Activated T-cell treated with anti-CD3 and anti-CD28 coated beads, Interleukin-2, amount 50 U/mL, for 4 hours (primary cell): ENCODE data around the gene ICA1. TPM values are rescaled to one million over a fixed set of nuclear protein-coding genes. Genes with fewer than 3 reads are reported as not detected.
A peak's percentile ranks its signal among the peaks of the same experiment; 100 is the strongest.

Experiments
- ATAC-seq, 2 donors: fragments of 200-7000 bp; cut with Tn5 transposase; one replicate each; pipeline ENCODE4 v1.10.0; 2021
- DNase-seq: peaks from one replicate; pipeline ENCODE4 v3.0.0-alpha.2; 2020
- H3K27me3 Mint-ChIP-seq: one replicate; pipeline ENCODE4 v1.8.0; 2021; ENCODE audit warnings: low read depth, mixed read lengths
- H3K36me3 Mint-ChIP-seq: one replicate; pipeline ENCODE4 v1.8.0; 2022; ENCODE audit warnings: mixed read lengths; ENCODE audit not compliant: insufficient read depth
- H3K4me1 Mint-ChIP-seq: one replicate; pipeline ENCODE4 v1.8.0; 2021; ENCODE audit warnings: low read depth, mixed read lengths
- H3K4me3 Mint-ChIP-seq: one replicate; pipeline ENCODE4 v1.8.0; 2021; ENCODE audit warnings: mild to moderate bottlenecking, moderate library complexity, mixed read lengths
- H3K9me3 Mint-ChIP-seq: one replicate; pipeline ENCODE4 v1.8.0; 2021; ENCODE audit warnings: mixed read lengths
- total RNA-seq, 3 donors: library from RNA; stranded (reverse); gene quantifications; one replicate each; pipeline ENCODE4 v1.2.1, GENCODE V29; 2021

The ICA1 gene
- total RNA-seq, 3 donors from 2014 or later = 0.18 to 0.41 (median 0.32) TPM

DNA sequence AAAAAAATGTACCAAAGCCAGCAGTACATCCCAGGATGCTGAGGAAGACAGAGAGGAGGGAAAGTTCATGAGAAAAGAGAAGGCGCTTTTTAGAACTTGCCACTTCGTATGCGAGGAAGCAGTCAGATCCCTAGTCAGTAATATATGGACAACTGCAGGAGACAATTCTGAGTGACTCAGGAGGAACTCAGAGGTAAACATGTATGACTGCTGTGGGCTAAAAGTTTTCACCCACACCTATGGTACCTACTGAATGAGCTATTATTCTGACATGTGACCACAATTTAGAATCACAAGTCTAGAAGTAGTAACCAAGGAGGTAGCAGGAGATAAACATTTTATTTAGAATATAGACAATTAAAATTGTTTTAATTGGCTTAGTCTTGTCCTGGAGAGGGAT lies 126.5 kb downstream of the ICA1 start:
- peaks cover 62% of the 10 kb centered on the region for H3K4me1 Mint-ChIP-seq
- DNase-seq = no peak

DNA sequence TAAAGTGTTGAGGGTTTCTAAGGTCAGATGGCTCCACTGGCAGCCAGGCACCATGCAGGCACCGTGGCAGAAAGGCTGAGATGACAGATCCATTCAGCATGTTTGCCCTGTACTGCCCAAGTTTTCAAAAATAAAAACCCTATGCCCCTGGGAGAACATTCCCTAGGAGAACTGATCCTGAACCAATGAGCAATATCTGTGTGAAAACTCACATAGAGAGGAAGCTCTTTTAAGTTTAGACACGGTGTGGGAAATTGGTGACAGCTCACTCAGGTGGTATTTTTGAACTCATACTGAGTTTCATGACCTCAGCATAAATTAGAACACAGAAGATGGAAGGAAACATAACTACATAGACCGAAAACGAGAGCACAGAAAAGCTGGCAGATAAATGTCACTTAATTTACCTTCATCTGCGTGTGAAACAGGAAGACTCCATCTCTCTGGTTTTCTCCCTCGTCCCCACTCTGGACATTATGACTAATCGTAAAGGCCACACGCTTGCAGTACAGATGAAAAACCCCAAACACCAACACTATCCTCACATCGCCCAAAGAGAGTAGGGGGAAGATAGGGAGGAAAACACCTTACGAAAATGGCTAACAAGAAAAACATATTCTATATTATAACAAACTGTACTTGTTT lies 127.8 kb downstream of the ICA1 start:
- H3K9me3 Mint-ChIP-seq = no peaks in the 10 kb centered on the region
- H3K4me1 Mint-ChIP-seq = peaks cover 70% of the 10 kb centered on the region
- DNase-seq (no peak), ATAC-seq (peak; percentile 75 to 80)
- H3K4me3 Mint-ChIP-seq = peak overlapping the region; percentile 12
- H3K27me3 Mint-ChIP-seq = no peaks in the 10 kb centered on the region
- H3K36me3 Mint-ChIP-seq = no peaks in the 10 kb centered on the region

More for the DNA sequence above, 126.5 kb downstream of the ICA1 start:
- ATAC-seq = peak; percentile 64 to 65
- H3K27me3 Mint-ChIP-seq = no peaks in the 10 kb centered on the region
- no peak overlapping the region for H3K4me3 Mint-ChIP-seq
- H3K9me3 Mint-ChIP-seq = no peaks in the 10 kb centered on the region
- H3K36me3 Mint-ChIP-seq = no peaks in the 10 kb centered on the region

DNA sequence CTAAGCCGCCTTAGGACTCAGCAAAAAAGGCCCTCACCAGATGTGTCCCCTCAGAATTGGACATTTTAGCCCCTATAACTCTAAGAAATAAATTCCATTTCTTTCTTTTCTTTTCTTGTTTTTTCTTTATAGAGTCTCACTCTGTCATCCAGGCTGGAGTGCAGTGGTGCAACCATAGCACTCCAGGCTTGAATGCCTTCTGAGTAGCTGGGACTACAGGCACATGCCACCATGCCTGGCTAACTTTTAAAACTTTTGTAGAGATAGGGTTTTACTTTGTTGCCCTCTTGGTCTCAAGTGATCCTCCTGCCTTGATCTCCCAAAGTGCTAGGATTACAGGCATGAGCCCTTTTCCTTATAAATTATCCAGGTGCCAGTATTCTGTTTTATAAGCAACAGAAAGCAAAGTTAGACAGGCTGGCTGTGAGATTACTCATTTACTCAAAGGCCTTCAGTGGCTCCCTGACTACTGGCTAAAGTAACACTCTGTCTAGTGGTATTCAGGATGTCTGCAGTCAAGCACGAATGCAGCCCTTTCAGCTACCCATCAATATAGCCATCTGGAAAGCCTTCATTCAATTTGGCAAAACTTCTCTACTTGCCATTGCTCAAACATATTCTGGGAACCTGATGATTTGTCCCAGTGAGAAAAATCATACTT lies 128.6 kb downstream of the ICA1 start:
- Mint-ChIP-seq H3K27me3 (no peaks in the 10 kb centered on the region), H3K36me3 (no peaks in the 10 kb centered on the region), H3K9me3 (no peaks in the 10 kb centered on the region), H3K4me3 (no peak overlapping the region), H3K4me1 (peaks cover 79% of the 10 kb centered on the region)
- DNase-seq (no peak), ATAC-seq (no peak)

DNA sequence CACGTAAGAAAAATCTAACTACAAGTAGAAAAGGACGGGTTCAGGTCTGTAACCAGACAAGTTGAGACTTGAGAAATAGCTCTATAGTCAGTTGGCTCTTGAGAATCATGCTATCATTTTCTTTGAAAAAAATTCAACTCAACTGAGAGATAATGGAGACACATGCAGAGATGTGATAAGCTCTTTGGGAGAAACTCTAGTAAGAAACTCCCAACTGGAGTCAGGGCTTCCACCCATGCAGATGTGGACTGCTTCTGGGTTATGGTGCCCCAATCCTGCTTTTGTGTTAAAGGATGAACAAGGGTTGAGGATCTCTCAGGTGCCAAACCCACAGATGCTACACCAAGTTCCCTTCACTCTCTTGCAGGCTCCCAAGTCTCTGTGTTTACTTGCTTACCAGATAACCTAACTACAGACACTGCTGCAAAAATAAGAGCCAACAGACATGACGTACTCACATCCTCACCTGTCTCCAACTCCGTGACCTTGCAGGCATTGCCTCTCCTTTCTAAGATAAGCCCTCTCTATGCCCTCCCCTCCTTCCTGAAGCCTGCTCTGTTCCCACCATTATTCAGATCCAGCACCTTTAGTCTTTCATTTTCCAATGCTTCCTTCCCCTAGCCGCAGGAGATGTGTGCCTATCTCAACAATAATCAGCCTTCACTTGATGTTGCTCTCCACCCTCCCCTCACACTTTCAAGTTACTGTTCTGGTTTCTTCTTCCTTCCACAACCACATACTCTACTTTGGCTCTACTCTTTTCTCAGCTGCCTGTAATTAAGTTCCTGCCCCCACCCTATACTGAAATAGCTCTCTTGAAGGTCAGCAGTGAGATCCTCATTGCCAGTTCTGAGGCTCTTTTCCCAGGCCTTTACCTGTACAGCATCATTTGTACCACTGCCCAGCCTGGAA lies 130.0 kb downstream of the ICA1 start:
- DNase-seq = no peak
- H3K27me3 Mint-ChIP-seq = no peaks in the 10 kb centered on the region
- H3K4me3 Mint-ChIP-seq = peak overlapping the region; percentile 52
- H3K4me1 Mint-ChIP-seq = peaks cover 88% of the 10 kb centered on the region
- ATAC-seq = peak in 1 of 2 donors; percentile 15
- no peaks in the 10 kb centered on the region for H3K9me3 Mint-ChIP-seq
- no peaks in the 10 kb centered on the region for H3K36me3 Mint-ChIP-seq

DNA sequence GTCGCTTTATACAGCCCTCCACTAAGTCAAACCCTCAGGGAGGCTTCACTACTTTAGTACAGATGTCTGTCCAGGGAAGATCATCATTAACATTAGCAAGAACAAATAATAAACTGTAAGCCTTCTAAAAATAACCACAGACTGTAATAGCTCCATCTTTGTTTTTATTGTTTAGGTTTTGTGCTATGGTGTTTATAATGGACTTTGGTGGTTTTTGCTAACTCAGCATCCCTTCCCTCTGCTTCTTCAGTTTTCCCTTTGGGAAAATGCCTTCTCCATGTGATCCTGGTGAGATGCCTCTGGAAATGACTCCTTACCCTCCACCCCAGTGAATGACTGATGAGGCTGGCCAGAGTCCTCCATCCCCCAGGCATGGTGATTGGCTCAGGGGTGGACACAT lies 131.3 kb downstream of the ICA1 start:
- H3K36me3 Mint-ChIP-seq = no peaks in the 10 kb centered on the region
- H3K4me3 Mint-ChIP-seq = no peak overlapping the region
- DNase-seq (no peak), ATAC-seq (no peak)
- no peaks in the 10 kb centered on the region for H3K9me3 Mint-ChIP-seq
- H3K4me1 Mint-ChIP-seq = peaks cover 95% of the 10 kb centered on the region
- no peaks in the 10 kb centered on the region for H3K27me3 Mint-ChIP-seq

DNA sequence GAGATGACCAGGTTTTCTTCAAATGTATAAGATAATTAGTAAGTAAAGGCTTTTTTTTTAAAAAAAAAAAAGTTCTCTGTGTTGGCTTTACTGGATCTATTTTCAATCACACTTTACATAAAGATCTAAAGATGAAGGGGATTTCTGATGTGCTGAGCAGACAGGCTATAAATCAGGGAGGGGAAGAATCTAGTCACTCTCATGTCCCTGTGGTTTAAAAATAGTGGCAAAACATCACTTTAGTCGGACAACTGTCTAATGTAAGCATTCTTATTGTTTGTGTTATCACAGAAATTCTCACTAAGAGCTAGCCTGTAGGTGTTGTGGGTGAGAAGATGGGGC lies 132.7 kb downstream of the ICA1 start:
- Mint-ChIP-seq H3K4me1 (peaks cover 98% of the 10 kb centered on the region), H3K9me3 (no peaks in the 10 kb centered on the region), H3K4me3 (no peak overlapping the region), H3K27me3 (no peaks in the 10 kb centered on the region), H3K36me3 (no peaks in the 10 kb centered on the region)
- no peak for ATAC-seq
- no peak for DNase-seq

DNA sequence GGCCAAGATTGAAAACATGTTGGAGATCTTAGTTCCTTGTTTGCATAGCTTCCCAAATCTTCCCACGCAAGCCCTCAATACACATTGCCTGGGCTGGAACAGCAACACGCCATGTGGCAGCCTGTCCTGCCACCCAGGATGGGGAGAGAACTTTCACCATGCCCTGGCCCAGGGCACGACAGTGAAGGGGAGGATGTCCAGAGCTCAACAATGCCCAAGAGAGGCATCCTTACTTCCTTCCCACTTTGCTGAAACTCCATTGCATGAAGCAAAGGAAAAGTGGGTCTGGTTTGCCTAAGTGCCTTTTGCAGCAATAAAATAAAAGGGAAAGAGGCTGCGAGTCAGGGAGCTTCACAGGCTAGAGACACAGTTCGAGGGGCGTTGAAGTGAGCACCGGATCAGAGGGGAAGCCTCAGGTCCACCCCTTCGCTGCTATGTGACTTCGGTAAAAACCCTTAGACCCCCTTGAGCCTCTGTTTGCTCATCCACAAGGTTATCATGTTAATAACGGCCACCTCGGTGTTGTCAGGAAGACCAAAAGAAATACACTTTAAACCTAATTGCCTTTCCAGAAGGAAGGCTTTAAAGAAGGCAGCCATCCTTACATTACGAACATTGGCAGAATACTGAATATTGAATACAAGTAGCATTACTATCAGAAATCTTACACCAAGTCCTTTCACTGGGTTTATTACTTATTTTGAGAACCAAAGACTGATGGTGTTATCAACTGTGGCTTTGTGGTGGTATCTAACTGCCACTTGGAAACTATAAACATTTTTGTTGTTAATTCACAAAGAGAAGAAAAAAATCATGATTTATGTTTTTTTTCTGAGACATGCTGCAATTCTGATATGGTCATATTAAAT lies 133.3 kb downstream of the ICA1 start:
- DNase-seq = no peak
- peak overlapping the region; percentile 43 for H3K4me3 Mint-ChIP-seq

DNA sequence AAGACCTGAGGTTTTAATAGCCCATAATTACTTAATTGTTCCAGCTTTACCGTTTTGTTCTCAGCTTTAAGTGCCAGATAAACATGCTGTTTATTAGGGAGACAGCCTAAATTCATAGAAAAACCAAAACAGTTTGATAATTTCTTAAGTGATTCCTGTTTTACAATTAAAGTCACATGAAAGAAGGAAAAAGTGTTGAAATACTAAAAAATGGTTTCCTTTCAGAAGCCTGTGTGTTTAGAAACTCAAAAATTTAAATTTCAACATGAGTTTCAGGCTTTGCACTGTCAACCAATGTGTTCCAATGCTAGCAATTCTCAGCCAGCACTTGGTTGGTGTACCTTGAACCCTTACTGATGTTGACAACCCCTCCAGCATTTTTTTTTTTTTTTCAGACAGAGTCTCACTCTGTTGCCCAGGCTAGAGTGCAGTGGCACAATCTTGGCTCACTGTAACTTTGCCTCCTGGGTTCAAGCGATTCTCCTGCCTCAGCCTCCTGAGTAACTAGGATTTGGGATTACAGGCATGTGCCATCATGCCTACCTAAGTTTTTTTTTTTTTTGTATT lies 135.3 kb downstream of the ICA1 start:
- no peaks in the 10 kb centered on the region for H3K27me3 Mint-ChIP-seq
- no peak for ATAC-seq
- H3K36me3 Mint-ChIP-seq = no peaks in the 10 kb centered on the region
- DNase-seq = no peak
- H3K4me1 Mint-ChIP-seq = peaks cover 82% of the 10 kb centered on the region
- H3K9me3 Mint-ChIP-seq = no peaks in the 10 kb centered on the region
- H3K4me3 Mint-ChIP-seq = peak overlapping the region; percentile 9

More for the DNA sequence above, 133.3 kb downstream of the ICA1 start:
- Mint-ChIP-seq H3K9me3 (no peaks in the 10 kb centered on the region), H3K27me3 (no peaks in the 10 kb centered on the region), H3K4me1 (peaks cover 94% of the 10 kb centered on the region), H3K36me3 (no peaks in the 10 kb centered on the region)
- ATAC-seq = no peak

DNA sequence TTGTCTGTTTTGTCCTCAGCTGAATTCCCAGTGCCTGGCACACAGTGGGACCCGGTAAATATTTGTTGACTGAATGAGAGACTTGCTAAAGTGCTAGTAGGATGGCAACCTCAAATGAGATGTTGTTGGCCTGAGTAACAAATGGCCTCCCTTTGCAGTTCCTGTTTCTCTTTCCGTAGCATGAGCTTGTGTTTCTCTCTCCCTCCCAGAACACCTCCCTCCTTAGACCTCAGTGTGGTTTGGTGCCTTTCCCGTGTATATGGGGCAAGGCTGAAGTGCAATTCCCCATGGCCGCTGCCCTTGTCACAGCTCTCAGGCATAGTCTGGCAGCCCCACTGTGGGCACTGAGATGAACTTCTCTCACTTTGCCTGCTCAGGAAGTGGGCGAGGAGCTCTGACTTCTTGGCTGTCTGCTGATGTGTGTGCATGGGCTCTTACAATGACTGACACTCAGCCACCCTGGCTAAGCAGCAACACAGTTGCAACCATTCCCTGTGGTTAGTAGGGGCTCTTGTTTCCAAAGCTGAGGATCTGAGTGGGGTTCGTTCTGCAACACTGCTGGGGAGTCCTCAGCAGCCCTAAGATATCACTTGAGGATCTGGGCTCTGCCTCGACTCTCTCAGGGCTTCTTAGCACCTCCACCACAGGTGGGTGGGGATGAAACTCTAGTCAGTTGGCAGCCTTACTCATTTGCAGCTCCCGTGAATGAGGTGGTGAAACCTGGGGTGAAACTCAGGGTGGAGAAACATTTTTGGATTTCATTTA lies 136.1 kb downstream of the ICA1 start:
- Mint-ChIP-seq H3K4me1 (peaks cover 80% of the 10 kb centered on the region), H3K36me3 (no peaks in the 10 kb centered on the region), H3K27me3 (no peaks in the 10 kb centered on the region), H3K4me3 (peak overlapping the region; percentile 72), H3K9me3 (no peaks in the 10 kb centered on the region)
- DNase-seq (peak; percentile 62), ATAC-seq (peak; percentile 89 to 90)

DNA sequence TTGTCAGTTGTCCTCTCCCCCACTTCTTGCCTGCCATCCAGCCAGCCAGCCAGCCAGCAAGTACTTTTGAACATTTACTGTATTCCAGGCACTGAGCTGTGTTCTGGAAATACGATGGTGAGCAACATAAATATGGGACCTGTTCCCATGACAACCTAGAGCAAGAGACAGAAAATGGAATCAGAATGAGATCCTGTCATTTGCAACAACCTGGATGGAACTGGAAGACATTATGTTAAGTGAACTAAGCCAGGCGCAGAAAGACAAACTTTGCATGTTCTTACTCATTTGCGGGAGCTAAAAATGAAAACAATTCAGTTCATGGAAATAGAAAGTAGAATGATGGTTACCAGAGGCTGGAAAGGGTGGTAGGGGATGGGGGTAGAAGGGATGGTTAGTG lies 140.7 kb downstream of the ICA1 start:
- Mint-ChIP-seq H3K4me3 (no peak overlapping the region), H3K9me3 (no peaks in the 10 kb centered on the region), H3K27me3 (no peaks in the 10 kb centered on the region), H3K36me3 (no peaks in the 10 kb centered on the region), H3K4me1 (peaks cover 48% of the 10 kb centered on the region)
- DNase-seq (no peak), ATAC-seq (no peak)

DNA sequence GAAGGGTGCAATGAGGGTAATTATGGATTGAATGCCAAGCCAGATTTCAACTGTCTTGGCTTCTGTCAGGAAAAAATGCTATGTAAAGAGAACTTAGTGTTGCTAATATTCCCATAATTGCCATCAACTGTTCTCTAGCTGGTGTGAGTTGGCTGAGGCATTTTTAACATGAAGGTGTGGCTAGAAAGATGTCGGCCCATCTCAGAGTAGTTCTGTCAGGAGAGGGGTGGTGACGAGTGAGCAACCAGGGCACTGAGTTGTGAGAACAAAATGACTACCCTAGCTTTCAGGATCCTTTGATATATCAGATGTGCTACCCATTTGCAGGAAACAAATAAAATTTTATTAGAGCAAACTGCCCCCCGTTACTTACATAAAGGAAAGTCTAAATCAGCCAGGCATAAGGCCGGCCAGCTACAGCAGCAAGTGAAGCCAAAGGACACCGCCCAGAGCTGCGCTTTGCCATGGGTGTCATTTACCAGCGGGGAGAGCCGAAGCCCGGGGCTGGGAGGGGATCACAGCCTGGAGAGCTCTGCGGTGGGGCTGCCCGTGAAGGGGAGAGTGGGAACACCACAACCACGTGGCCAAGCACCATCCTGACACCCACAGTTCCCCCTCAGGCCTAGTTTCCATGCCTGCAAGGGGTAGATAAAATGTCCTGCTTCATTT lies 141.4 kb downstream of the ICA1 start:
- Mint-ChIP-seq H3K4me1 (peaks cover 48% of the 10 kb centered on the region), H3K4me3 (no peak overlapping the region), H3K36me3 (no peaks in the 10 kb centered on the region), H3K9me3 (peaks cover 3% of the 10 kb centered on the region), H3K27me3 (no peaks in the 10 kb centered on the region)
- ATAC-seq = peak; percentile 32 to 35
- DNase-seq = no peak

DNA sequence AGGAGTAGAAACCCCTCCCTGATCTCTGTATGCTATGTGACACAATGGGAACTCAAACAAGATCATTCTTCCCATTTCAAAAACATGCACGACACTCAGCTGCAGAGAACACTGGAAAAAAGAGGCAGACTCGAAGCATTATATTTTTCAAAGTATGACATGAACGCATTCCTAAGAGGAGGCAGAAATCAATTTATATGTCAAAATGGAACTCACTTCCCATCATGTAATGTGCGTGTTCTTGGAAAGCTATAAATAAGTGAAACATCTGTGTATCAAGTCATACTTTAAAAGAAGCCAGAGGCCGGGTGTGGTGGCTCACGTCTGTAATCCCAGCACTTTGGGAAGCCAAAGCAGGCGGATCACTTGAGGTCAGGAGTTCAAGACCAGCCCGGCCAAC lies 142.7 kb downstream of the ICA1 start:
- DNase-seq = no peak
- ATAC-seq = no peak
- H3K27me3 Mint-ChIP-seq = no peaks in the 10 kb centered on the region
- H3K4me3 Mint-ChIP-seq = no peak overlapping the region
- H3K9me3 Mint-ChIP-seq = peaks cover 3% of the 10 kb centered on the region
- H3K4me1 Mint-ChIP-seq = peaks cover 48% of the 10 kb centered on the region
- H3K36me3 Mint-ChIP-seq = no peaks in the 10 kb centered on the region

DNA sequence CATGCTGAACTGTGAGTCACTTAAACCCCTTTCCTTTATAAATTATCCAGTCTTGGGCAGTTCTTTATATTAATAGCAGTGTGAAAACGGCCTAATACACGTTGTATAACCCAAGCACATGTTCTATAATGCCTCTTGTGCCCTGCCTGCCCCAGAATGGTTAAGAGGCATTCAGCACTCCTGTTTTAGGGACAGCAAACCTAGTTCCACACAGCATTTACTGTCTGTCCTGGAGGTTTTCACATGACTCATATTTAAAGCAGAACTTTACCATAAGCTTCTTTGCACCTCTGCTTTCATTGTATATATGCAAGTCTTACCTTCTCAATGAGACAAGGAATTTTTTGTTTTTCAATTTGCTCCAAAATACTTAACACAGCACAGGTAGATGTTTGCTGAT lies 144.8 kb downstream of the ICA1 start:
- Mint-ChIP-seq H3K4me1 (peaks cover 49% of the 10 kb centered on the region), H3K9me3 (peaks cover 3% of the 10 kb centered on the region), H3K27me3 (no peaks in the 10 kb centered on the region), H3K4me3 (no peak overlapping the region), H3K36me3 (no peaks in the 10 kb centered on the region)
- ATAC-seq (peak in 1 of 2 donors; percentile 32), DNase-seq (no peak)
